GM12872 (cell line): ENCODE results near the gene AVEN.

Experiments
- CTCF ChIP-seq: IDR thresholded peaks from 3 replicates; pipeline ENCODE4 v1.5.1; 2011; ENCODE audit warnings: low read depth, mild to moderate bottlenecking, low read length, moderate library complexity; ENCODE audit not compliant: insufficient read depth

AVEN gene

GRCh38 chr15:34001536-34001935 is 37.5 kb downstream of the AVEN start:
- TF ChIP-seq CTCF = no peak

GRCh38 chr15:33994005-33994615 is 44.9 kb downstream of the AVEN start:
- peak; percentile 63 for TF ChIP-seq CTCF

GRCh38 chr15:33988384-33988783 is 50.6 kb downstream of the AVEN start:
- no peak for TF ChIP-seq CTCF

GRCh38 chr15:33987444-33987843 is 51.6 kb downstream of the AVEN start:
- no peak for TF ChIP-seq CTCF

- TF ChIP-seq CTCF = no peak
Measured at GRCh38 chr15:33985751-33986150, 53.3 kb downstream of the AVEN start.

DNA sequence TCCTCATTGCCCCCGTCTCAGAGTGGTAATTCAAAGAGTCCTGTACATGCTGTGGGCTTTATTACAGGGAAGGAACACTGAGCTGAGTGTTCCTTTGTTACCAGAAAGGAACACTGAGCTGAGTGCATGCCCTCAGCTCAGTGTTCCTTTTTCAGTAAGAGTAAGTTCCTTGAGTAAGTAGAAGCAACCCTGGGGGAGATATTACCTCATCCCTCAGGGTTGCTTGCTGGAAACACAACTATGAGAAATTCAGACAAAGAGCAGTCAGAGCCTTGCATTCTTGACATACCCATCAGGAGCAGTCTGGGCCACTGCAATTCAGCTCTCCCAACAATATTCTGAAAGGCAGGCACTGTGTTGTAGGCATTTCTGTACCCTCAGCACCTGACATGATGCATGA is 53.7 kb downstream of the AVEN start:
- no peak for TF ChIP-seq CTCF

DNA sequence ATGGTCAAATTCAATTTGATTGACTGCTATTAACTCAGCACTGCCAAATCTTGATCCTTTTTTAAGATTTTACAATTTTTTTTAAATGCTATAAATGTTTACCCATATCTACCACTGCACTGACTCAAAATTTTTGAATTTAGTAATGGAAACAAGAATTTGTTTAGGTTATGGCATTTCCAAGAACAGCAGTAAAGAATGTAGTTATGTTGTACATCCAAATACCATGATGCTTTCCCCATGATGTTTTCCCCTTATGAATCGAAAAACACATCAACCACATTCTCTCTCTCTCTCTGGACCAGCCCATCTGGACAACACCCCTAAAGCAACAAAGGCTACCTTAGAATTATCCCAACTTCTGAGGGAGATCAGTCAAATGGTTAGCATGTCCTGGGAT is 56.5 kb downstream of the AVEN start:
- TF ChIP-seq CTCF = no peak
